ENCODE results near the gene GARS1. TPM values are rescaled to one million over a fixed set of nuclear protein-coding genes. Genes with fewer than 3 reads are reported as not detected.

GARS1 gene
- total and polyA plus RNA-seq, 9 of the 15 experiments (the other 6 are each of a cell fraction or from before 2014, with no cell fraction given) = 142 to 769 (median 272) TPM

GRCh38 chr7:30671793-30672465 lies 77.3 kb downstream of the GARS1 start (continued):
- TF ChIP-seq E2F3 (CRISPR knock-in tag; IDR thresholded peaks at IDR 0.05) = no peak
- TF ChIP-seq USF2 (CRISPR knock-in tag; IDR thresholded peaks at IDR 0.05) = peak; percentile 35; the same call in 1 of the 2 replicates
- no peak for TF ChIP-seq ZHX1 (conservative IDR thresholded peaks at IDR 0.05; ENCODE audit: low read length)
- no peak; a peak in 1 of 4 replicates for TF ChIP-seq TRIM24 (IDR thresholded peaks at IDR 0.05)
- peak; percentile 51; the same call in 1 of the 2 replicates for TF ChIP-seq ZBTB17 (CRISPR knock-in tag; IDR thresholded peaks at IDR 0.05)
- TF ChIP-seq ZNF655 (CRISPR knock-in tag; IDR thresholded peaks at IDR 0.05) = no peak
- TF ChIP-seq, protein P1, sequence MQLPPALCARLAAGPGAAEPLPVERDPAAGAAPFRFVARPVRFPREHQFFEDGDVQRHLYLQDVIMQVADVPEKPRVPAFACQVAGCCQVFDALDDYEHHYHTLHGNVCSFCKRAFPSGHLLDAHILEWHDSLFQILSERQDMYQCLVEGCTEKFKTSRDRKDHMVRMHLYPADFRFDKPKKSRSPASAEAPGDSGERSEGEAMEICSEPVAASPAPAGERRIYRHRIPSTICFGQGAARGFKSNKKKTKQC (CRISPR knock-in tag; IDR thresholded peaks at IDR 0.05) = peak; percentile 98
- no peak for TF ChIP-seq MAFK (IDR thresholded peaks at IDR 0.05; ENCODE audit: low read length)
- TF ChIP-seq VEZF1 (CRISPR knock-in tag; IDR thresholded peaks at IDR 0.05) = peak; percentile 62
- peak; percentile 80 for TF ChIP-seq FOXJ2 (tag; IDR thresholded peaks at IDR 0.05)
- no peak for TF ChIP-seq MAFF (IDR thresholded peaks at IDR 0.05; ENCODE audit: low read length)
- peak; percentile 95 for TF ChIP-seq NR3C1 (CRISPR knock-in tag; IDR thresholded peaks at IDR 0.05)
